ENCODE results near the gene TOX3. TPM values are rescaled to one million over a fixed set of nuclear protein-coding genes. Genes with fewer than 3 reads are reported as not detected.
A peak's percentile ranks its signal among the peaks of the same experiment; 100 is the strongest.

Gene TOX3
- total and polyA plus RNA-seq, 2 of the 13 experiments (the other 11 are each of a cell fraction or from before 2014, with no cell fraction given): 14.5 to 98.6 TPM

DNA sequence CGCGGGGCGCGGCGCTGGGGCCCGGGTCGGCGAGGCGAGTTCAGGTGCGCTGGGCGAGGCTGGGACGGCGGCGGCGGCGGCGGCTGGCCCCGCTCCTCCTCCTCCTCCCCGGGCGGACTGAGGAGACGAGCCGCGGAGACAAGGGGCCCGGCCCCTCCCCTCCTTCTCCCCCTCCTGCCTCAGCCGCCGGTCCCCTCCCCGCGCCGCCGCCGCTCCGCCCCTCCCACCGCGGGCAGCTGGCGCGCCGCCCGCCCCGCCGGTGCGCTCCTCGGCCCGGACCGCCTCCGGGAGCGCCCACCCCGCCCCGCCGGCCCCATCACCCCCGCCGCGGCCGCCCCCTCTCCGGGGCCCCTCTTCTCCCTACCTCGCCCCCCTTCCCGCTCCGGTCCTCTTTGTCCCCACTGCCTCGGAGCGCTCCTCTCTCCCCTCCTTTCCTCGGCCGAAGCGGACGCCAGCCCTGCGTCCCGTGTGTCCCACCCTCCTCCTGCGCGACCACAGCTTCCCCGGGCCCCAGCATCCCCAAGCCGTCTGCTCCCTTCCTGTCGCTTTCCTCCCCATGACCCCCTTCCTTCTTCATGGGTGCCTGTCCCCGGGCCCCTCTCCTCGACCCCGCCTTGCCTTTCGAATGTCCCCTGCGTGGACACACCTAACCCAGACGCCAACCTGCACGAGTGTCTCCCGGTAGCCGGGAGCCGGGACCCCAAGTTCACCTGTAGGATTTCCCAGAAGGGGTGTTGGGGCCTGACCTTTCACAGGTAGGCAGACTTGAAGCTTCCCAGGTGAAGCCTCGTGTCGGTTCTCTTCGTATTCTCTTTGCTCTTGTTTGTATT lies at the start of gene TOX3 (continued):
- TF ChIP-seq, protein P1, sequence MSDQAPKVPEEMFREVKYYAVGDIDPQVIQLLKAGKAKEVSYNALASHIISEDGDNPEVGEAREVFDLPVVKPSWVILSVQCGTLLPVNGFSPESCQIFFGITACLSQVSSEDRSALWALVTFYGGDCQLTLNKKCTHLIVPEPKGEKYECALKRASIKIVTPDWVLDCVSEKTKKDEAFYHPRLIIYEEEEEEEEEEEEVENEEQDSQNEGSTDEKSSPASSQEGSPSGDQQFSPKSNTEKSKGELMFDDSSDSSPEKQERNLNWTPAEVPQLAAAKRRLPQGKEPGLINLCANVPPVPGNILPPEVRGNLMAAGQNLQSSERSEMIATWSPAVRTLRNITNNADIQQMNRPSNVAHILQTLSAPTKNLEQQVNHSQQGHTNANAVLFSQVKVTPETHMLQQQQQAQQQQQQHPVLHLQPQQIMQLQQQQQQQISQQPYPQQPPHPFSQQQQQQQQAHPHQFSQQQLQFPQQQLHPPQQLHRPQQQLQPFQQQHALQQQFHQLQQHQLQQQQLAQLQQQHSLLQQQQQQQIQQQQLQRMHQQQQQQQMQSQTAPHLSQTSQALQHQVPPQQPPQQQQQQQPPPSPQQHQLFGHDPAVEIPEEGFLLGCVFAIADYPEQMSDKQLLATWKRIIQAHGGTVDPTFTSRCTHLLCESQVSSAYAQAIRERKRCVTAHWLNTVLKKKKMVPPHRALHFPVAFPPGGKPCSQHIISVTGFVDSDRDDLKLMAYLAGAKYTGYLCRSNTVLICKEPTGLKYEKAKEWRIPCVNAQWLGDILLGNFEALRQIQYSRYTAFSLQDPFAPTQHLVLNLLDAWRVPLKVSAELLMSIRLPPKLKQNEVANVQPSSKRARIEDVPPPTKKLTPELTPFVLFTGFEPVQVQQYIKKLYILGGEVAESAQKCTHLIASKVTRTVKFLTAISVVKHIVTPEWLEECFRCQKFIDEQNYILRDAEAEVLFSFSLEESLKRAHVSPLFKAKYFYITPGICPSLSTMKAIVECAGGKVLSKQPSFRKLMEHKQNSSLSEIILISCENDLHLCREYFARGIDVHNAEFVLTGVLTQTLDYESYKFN (CRISPR knock-in tag; conservative IDR thresholded peaks at IDR 0.05): 0 out of 2 replicates have a peak, but pooled peaks have one; percentile 16
- TF ChIP-seq POLR2AphosphoS5 (IDR thresholded peaks at IDR 0.05; ENCODE audit: low read depth, low read length) (peak; percentile 74), ZNF710 (CRISPR knock-in tag; IDR thresholded peaks at IDR 0.05; ENCODE audit: borderline replicate concordance) (peak; percentile 67; the same call in 1 of the 2 replicates), ZNF501 (CRISPR knock-in tag; IDR thresholded peaks at IDR 0.05) (peak; percentile 49), ZNF441 (CRISPR knock-in tag; IDR thresholded peaks at IDR 0.05; ENCODE audit: borderline replicate concordance) (no peak), LCORL (IDR thresholded peaks at IDR 0.05) (no peak), LCORL (CRISPR knock-in tag; IDR thresholded peaks at IDR 0.05) (peak; percentile 44; the same call in 1 of the 2 replicates), ZSCAN25 (CRISPR knock-in tag; IDR thresholded peaks at IDR 0.05) (0 out of 2 replicates have a peak, but pooled peaks have one; percentile 24), ZNF292 (CRISPR knock-in tag; IDR thresholded peaks at IDR 0.05; ENCODE audit: borderline replicate concordance, low read depth) (peak; percentile 73), FOSL2 (CRISPR knock-in tag; IDR thresholded peaks at IDR 0.05) (no peak; the same call in 1 of the 2 replicates), KDM5B (CRISPR knock-in tag; IDR thresholded peaks at IDR 0.05; ENCODE audit: borderline replicate concordance) (peak; percentile 43; the same call in 1 of the 2 replicates), SOX13 (IDR thresholded peaks at IDR 0.05) (no peak), SOX13 (CRISPR knock-in tag; conservative IDR thresholded peaks at IDR 0.05 in 1 of 2, IDR thresholded peaks at IDR 0.05 in 1 of 2) (peak in 1 of 2 experiments; percentile 39; a peak in 1 of 4 replicates), HDAC2 (CRISPR knock-in tag; IDR thresholded peaks at IDR 0.05) (no peak), TP53 (CRISPR knock-in tag; conservative IDR thresholded peaks at IDR 0.05) (no peak), SIN3B (IDR thresholded peaks at IDR 0.05; ENCODE audit: low read length) (0 out of 2 replicates have a peak, but pooled peaks have one; percentile 29), ZBTB7B (CRISPR knock-in tag; IDR thresholded peaks at IDR 0.05) (0 out of 2 replicates have a peak, but pooled peaks have one; percentile 19), SAP130 (CRISPR knock-in tag; IDR thresholded peaks at IDR 0.05; ENCODE audit: low read depth) (peak; percentile 62), RBFOX2 (IDR thresholded peaks at IDR 0.05; ENCODE audit: low read depth, low read length) (peak; percentile 68), MTA3 (CRISPR knock-in tag; IDR thresholded peaks at IDR 0.05) (no peak), EP300 (IDR thresholded peaks at IDR 0.05; ENCODE audit: low read depth in 2 of 2, low read length in 2 of 2) (0 out of 4 replicates have a peak, but pooled peaks of 1 of the 2 experiments have one; percentile 9), EP300 (CRISPR knock-in tag; IDR thresholded peaks at IDR 0.05; ENCODE audit: borderline replicate concordance) (no peak; the same call in 1 of the 2 replicates), AGO2 (optimal IDR thresholded peaks at IDR 0.05; ENCODE audit: low read depth, low read length) (peak; percentile 71)
- TF ChIP-seq, protein P2, sequence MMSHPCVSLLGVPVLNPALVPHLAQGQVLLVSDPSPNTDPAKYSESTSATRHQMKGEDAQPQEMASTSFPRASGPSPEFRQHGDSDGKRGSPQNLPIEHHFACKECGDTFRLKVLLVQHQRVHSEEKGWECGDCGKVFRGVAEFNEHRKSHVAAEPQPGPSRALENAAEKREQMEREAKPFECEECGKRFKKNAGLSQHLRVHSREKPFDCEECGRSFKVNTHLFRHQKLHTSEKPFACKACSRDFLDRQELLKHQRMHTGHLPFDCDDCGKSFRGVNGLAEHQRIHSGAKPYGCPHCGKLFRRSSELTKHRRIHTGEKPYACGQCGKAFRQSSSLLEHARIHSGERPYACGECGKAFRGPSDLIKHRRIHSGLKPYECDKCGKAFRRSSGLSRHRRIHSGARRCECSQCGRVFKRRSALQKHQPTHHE (CRISPR knock-in tag; IDR thresholded peaks at IDR 0.05; ENCODE audit: borderline replicate concordance): 0 out of 2 replicates have a peak, but pooled peaks have one; percentile 38
